ENCODE data around the gene NRL. TPM values are rescaled to one million over a fixed set of nuclear protein-coding genes. Genes with fewer than 3 reads are reported as not detected.

The NRL gene
- total RNA-seq, 3 donors from 2014 or later (not counting 1 experiment from before 2014, with no cell fraction given): 0.78 to 3.3 (median 2.8) TPM

- Histone ChIP-seq H3K27ac (ENCODE audit: low read length) (no peak overlapping the region), H3K4me3 (ENCODE audit: low read length) (no peak overlapping the region), H3K36me3 (ENCODE audit: control insufficient read depth, insufficient read depth, low read length) (no peaks in the 10 kb centered on the region), H3K4me1 (ENCODE audit: control insufficient read depth, insufficient read depth, low read length) (peaks cover 8% of the 10 kb centered on the region), H3K27me3 (ENCODE audit: control insufficient read depth, insufficient read depth, low read length) (no peaks in the 10 kb centered on the region), H3K9me3 (ENCODE audit: control insufficient read depth, insufficient read depth, low read length) (no peaks in the 10 kb centered on the region)
- Mint-ChIP-seq H3K36me3 (no peaks in the 10 kb centered on the region), H3K9me3 (no peaks in the 10 kb centered on the region), H3K4me1 (no peaks in the 10 kb centered on the region), H3K27ac (no peak overlapping the region), H3K27me3 (ENCODE audit: low read depth in 2 of 2) (no peaks in the 10 kb centered on the region), H3K4me3 (no peak overlapping the region)
- WGBS (ENCODE audit: insufficient coverage): 91% methylated on average over 8 of the region's 8 CpGs
- intact Hi-C loops (cut with micrococcal nuclease): no loop called here
- TF ChIP-seq CTCF (IDR thresholded peaks at IDR 0.05): no peak
- ATAC-seq: no peak
- no peak for DNase-seq
Observed at GRCh38 chr14:24129410-24129998, 14.8 kb upstream of the NRL start.

DNA sequence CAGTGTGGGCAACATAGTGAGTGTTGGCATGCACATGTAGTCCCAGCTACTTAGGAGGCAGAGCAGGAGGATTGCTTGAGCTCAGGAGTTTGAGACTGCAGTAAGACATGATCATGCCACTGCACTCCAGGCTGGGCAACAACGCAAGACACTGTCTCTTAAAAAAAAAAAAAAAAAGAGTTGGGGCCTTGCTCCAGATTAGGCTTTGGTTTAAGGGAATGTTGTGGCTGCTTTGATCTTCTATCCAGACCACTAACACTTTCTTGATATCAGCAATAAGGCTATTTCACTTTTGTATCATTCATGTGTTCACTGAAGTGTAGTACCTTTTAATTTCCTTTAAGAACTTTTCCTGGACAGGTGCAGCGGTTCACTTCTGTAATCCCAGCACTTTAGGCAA, 12.9 kb upstream of the NRL start:
- H3K9me3 Mint-ChIP-seq: no peaks in the 10 kb centered on the region
- intact Hi-C loops (cut with micrococcal nuclease): no loop called here
- H3K27ac Mint-ChIP-seq: no peak overlapping the region
- H3K9me3 ChIP-seq (ENCODE audit: control insufficient read depth, insufficient read depth, low read length): no peaks in the 10 kb centered on the region
- H3K27me3 Mint-ChIP-seq (ENCODE audit: low read depth in 2 of 2): no peaks in the 10 kb centered on the region
- no peak for TF ChIP-seq CTCF (IDR thresholded peaks at IDR 0.05)
- DNase-seq (no peak), ATAC-seq (no peak)
- no peak overlapping the region for H3K27ac ChIP-seq (ENCODE audit: low read length)
- no peaks in the 10 kb centered on the region for H3K36me3 Mint-ChIP-seq
- H3K27me3 ChIP-seq (ENCODE audit: control insufficient read depth, insufficient read depth, low read length): no peaks in the 10 kb centered on the region
- no peaks in the 10 kb centered on the region for H3K4me1 Mint-ChIP-seq
- H3K4me3 ChIP-seq (ENCODE audit: low read length): no peak overlapping the region
- H3K4me3 Mint-ChIP-seq: no peak overlapping the region
- 97% methylated on average over 2 of the region's 2 CpGs for WGBS (ENCODE audit: insufficient coverage)
- H3K36me3 ChIP-seq (ENCODE audit: control insufficient read depth, insufficient read depth, low read length): peaks cover 7% of the 10 kb centered on the region
- H3K4me1 ChIP-seq (ENCODE audit: control insufficient read depth, insufficient read depth, low read length): peaks cover 8% of the 10 kb centered on the region

GRCh38 chr14:24126939-24127338, 12.2 kb upstream of the NRL start:
- no peaks in the 10 kb centered on the region for H3K4me1 Mint-ChIP-seq
- H3K9me3 ChIP-seq (ENCODE audit: control insufficient read depth, insufficient read depth, low read length): no peaks in the 10 kb centered on the region
- peaks cover 10% of the 10 kb centered on the region for H3K36me3 ChIP-seq (ENCODE audit: control insufficient read depth, insufficient read depth, low read length)
- no peak for TF ChIP-seq CTCF (IDR thresholded peaks at IDR 0.05)
- no peak overlapping the region for H3K4me3 ChIP-seq (ENCODE audit: low read length)
- H3K9me3 Mint-ChIP-seq: no peaks in the 10 kb centered on the region
- ATAC-seq: no peak
- H3K27ac ChIP-seq (ENCODE audit: low read length): no peak overlapping the region
- H3K27ac Mint-ChIP-seq: no peak overlapping the region
- H3K4me3 Mint-ChIP-seq: no peak overlapping the region
- intact Hi-C loops (cut with micrococcal nuclease): no loop called here
- no peaks in the 10 kb centered on the region for H3K27me3 ChIP-seq (ENCODE audit: control insufficient read depth, insufficient read depth, low read length)
- H3K4me1 ChIP-seq (ENCODE audit: control insufficient read depth, insufficient read depth, low read length): peaks cover 1% of the 10 kb centered on the region
- H3K36me3 Mint-ChIP-seq: no peaks in the 10 kb centered on the region
- DNase-seq: no peak
- no peaks in the 10 kb centered on the region for H3K27me3 Mint-ChIP-seq (ENCODE audit: low read depth in 2 of 2)

All from natural killer cell (primary cell).